ENCODE measurements around the gene C6orf47.
A peak's percentile ranks its signal among the peaks of the same experiment; 100 is the strongest.

C6orf47 gene

DNA sequence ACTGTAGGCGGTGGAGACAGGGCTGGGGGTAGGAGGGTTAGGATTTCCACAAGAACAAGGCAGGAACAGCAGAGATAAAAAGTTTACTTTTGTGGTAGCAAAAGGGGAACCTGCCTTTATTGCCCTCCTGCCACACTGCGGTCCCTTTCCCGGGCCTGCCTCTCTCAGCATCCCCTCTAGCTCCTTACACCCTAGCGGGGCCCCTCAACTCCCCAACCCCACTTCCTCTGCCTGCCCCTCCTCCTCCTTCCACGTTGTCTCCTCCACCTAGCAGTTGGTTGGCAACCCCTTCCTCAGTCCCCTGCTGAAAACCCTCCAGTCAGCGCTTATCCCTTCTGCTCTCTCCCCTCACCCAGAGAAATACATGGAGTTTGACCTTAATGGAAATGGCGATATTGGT is 44.8 kb downstream of the C6orf47 start:
- peak in 1 of 58 donors; percentile 17 for DNase-seq

DNA sequence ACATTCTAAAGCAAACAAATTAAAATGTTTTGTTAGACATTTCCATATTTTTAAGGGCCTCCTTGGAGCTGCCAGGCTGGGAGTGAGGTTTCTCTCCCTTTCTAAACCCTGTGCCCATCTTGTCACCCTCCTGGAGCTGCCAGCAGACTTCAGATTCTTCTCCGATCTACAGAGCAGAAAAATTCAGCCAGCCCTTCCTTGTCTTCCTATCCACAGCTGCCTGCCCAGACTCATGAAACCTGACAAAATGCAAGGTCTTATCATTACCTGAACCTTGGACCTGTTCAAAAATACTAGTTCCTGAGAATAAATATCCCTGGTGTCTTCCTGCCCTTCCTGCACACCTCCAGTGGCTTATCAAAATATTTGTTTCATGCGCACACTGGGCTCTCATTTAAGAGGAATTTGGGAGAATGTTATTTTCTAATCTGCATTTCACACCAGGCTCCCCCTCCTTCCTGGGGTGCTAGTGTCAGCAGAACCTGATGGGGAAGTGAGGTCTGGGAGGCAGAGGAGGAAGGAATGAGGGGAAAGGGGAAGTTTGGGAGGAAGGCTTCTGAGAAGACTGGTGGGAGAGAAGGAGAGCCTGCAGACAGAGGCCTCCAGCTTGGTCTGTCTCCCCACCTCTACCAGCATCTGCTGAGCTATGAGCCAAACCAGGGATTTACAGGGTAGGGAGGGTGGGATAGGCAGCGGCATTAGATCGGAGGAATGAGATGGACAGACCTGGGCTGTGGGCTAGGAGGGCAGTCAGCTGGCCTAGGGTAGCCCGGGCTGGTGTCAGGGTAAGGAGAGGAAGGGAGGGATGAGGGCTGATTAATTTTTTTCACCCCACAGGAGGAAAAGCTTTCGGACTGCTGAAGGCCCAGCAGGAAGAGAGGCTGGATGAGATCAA is 45.6 kb downstream of the C6orf47 start, which contains the start of gene AIF1:
Gene AIF1, plus strand, starts transcription at position 551 of the 895 bp plus-strand sequence. Its CDS starts 96 bp downstream, at position 647.
- peak in 4 of 58 donors; percentile 9 to 30 (median 13) for DNase-seq

DNA sequence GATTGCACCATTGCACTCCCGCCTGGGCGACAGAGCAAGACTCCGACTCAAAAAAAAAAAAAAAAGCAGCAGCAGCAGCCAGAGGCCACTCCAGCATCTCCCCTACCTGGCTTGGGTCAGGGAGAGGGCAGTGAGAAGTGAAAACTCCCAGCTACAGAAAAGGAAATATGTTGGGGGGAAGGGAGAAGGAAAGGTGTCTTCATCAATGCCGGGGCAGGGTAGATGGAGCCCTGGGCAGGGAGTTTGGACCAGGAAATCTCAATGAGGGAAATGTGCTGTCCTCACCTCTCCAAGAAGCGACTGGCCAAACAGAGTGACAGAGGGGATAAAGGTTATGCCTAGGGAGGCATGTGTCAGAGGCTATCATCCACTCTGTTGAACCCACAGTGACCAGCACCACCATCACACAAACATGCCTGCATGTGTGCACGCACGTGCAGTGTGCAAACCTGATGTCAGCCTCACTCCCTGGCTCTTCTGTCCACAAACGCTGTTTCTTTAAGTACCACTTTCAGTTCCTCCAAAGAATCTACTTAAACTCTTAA is 46.4 kb downstream of the C6orf47 start:
- peak in 2 of 58 donors; percentile 27 to 39 for DNase-seq

DNA sequence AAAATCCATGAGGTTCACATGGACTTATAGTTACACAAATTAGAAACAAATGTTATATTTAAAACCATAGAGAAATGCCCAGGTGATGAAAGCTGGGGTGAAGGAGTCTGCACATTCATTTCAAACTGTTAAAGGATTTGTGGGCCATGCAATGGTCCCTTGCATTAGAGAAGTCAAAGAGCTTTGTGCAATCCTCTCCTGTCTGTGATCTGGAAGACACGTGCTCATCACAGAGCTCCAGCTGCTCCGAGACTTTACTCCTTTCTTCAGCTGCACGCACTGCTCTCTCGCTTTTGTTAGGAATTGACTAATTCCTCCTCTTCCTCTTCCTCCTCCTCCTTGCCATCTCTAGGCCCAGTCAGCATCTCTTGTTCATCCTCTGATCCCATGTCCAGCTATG is 49.6 kb downstream of the C6orf47 start:
- no peak for DNase-seq

DNA sequence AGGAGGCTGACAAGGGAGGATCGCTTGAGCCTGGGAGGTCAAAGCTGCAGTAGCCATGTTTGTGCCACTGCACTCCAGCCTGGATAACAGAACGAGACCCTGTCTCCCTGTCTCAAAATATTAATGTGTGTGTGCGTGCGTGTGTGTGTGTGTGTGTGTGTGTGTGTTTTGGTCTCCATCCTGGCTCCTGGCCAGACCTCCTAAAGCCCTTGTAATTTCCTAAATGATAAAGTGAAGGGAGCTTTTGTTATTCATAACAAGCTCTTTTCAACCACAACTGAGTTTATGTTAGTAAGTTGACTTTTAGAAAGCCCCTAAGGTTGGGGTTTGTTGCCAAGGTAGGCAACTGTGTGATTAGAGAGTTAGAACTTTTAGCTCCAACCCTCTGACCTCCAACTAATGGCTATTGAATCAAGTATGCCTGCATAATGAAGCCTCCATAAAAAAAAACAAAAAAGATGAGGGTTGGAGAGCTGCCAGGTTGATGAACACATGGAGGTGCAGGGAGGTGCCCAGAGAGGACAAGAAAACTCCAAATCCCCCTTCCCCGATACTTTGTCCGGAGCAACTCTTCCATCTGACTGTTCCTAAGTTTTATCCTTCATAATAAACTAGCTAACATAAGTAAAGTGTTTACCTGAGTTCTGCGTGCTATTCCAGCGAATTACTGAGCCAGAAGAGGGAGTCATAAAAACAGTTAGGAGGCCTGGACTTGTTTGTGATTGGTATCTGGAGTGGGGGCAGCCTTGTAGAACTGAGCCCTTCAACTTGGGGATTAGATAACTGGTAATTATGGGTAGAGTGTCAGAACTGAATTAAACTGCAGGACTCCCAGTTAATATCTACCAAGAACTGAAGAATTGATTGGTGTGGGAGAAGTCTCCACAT is 50.8 kb downstream of the C6orf47 start:
- DNase-seq, result no peak
